Measurements from ENCODE around the gene TIMM29.

- TF ChIP-seq POLR2A (IDR thresholded peaks at IDR 0.05; ENCODE audit: low read depth, low read length) (no peak), SPI1 (IDR thresholded peaks at IDR 0.05; ENCODE audit: low read depth, low read length) (no peak), POLR2AphosphoS5 (IDR thresholded peaks at IDR 0.05; ENCODE audit: low read depth, low read length) (no peak), TAF1 (IDR thresholded peaks at IDR 0.05; ENCODE audit: low read depth, low read length) (no peak), PAX5 (IDR thresholded peaks at IDR 0.05; ENCODE audit: insufficient read depth, low read length, severe bottlenecking) (no peak)
Observed at GRCh38 chr19:10946958-10947657, 18.5 kb downstream of the TIMM29 start.
